RCC 7860 (cell line): ENCODE data around the gene PXDC1.

Experiments used
- DNase-seq: peaks from one replicate; pipeline ENCODE4 v3.0.0-alpha.2; 2015; ENCODE audit warnings: low spot score
- FAIRE-seq: peaks from 2 replicates; lab custom pipeline; 2012; peaks lifted over from hg19 to GRCh38; lab: Jason Lieb, UNC

Gene PXDC1

GRCh38 chr6:3749067-3749841 is 2.3 kb downstream of the PXDC1 start:
- no peak for DNase-seq
- no peak for FAIRE-seq

- DNase-seq (peak; percentile 73), FAIRE-seq (no peak)
Observed at GRCh38 chr6:3748208-3749066, 3.1 kb downstream of the PXDC1 start.

GRCh38 chr6:3747100-3747737 is 4.3 kb downstream of the PXDC1 start:
- no peak for DNase-seq
- FAIRE-seq, result no peak

GRCh38 chr6:3746696-3747095 is 4.8 kb downstream of the PXDC1 start:
- FAIRE-seq, result no peak
- DNase-seq, result no peak

GRCh38 chr6:3746119-3746691 is 5.3 kb downstream of the PXDC1 start:
- DNase-seq (no peak), FAIRE-seq (no peak)

- no peak for DNase-seq
- FAIRE-seq, result no peak
Observed at GRCh38 chr6:3745566-3746118, 5.9 kb downstream of the PXDC1 start.

GRCh38 chr6:3744901-3745470 is 6.5 kb downstream of the PXDC1 start:
- DNase-seq (no peak), FAIRE-seq (no peak)

GRCh38 chr6:3744211-3744900 is 7.2 kb downstream of the PXDC1 start:
- no peak for DNase-seq
- no peak for FAIRE-seq

GRCh38 chr6:3743541-3743940 is 8.0 kb downstream of the PXDC1 start:
- FAIRE-seq, result no peak
- no peak for DNase-seq

GRCh38 chr6:3742426-3743344 is 8.8 kb downstream of the PXDC1 start:
- peak; percentile 32 for DNase-seq
- no peak for FAIRE-seq

- no peak for DNase-seq
- FAIRE-seq, result no peak
Observed at GRCh38 chr6:3742076-3742425, 9.5 kb downstream of the PXDC1 start.

GRCh38 chr6:3741477-3741871 is 10.0 kb downstream of the PXDC1 start:
- FAIRE-seq (no peak), DNase-seq (no peak)

- no peak for FAIRE-seq
- DNase-seq, result no peak
Observed at GRCh38 chr6:3740551-3741476, 10.7 kb downstream of the PXDC1 start.

- no peak for FAIRE-seq
Observed at GRCh38 chr6:3739311-3739897, 12.1 kb downstream of the PXDC1 start.

GRCh38 chr6:3738381-3739131 is 13.0 kb downstream of the PXDC1 start:
- FAIRE-seq (no peak), DNase-seq (no peak)

More at GRCh38 chr6:3739311-3739897, 12.1 kb downstream of the PXDC1 start:
- DNase-seq, result no peak

GRCh38 chr6:3737831-3738210 is 13.7 kb downstream of the PXDC1 start:
- no peak for DNase-seq
- no peak for FAIRE-seq
